Chondrocyte (in vitro differentiated cells): ENCODE data around the gene SP110. TPM values are rescaled to one million over a fixed set of nuclear protein-coding genes. Genes with fewer than 3 reads are reported as not detected.

Experiments used
- DNase-seq: peaks from one replicate; pipeline ENCODE4 v3.0.0; 2021; ENCODE audit warnings: mixed read lengths, low spot score
- H3K27ac Mint-ChIP-seq: one replicate; pipeline ENCODE4 v1.8.0; 2021; ENCODE audit warnings: mild to moderate bottlenecking, moderate library complexity, mixed read lengths; ENCODE audit not compliant: unreplicated experiment
- H3K27me3 Mint-ChIP-seq: 2 replicates; pipeline ENCODE4 v1.8.0; 2021; ENCODE audit warnings: low read depth, mixed read lengths
- H3K36me3 Mint-ChIP-seq: 2 replicates; pipeline ENCODE4 v1.8.0; 2021; ENCODE audit warnings: low read depth, mixed read lengths
- H3K4me1 Mint-ChIP-seq: 2 replicates; pipeline ENCODE4 v1.8.0; 2021; ENCODE audit warnings: low read depth, mild to moderate bottlenecking, mixed read lengths
- H3K4me3 Mint-ChIP-seq: one replicate; pipeline ENCODE4 v1.8.0; 2021; ENCODE audit warnings: mild to moderate bottlenecking, moderate library complexity, mixed read lengths; ENCODE audit not compliant: unreplicated experiment
- H3K9me3 Mint-ChIP-seq: 2 replicates; pipeline ENCODE4 v1.8.0; 2021; ENCODE audit warnings: low read depth, mixed read lengths
- total RNA-seq: library from RNA; stranded (reverse); gene quantifications from 3 replicates; pipeline ENCODE4 v1.2.1, GENCODE V29; 2021
- TF ChIP-seq, protein P1 (sequence below): fragments of 200-600 bp; sonication (generic); IDR thresholded peaks from 2 replicates; pipeline ENCODE4 v1.5.0; 2021; ENCODE audit warnings: antibody characterized with exemption, mild to moderate bottlenecking, moderate library complexity

Gene SP110
- total RNA-seq, 1 donor from 2014 or later: 12.9 TPM

GRCh38 chr2:230152334-230152733 lies 67.5 kb downstream of the SP110 start:
- no peak for DNase-seq
- Mint-ChIP-seq H3K27ac (no peak overlapping the region), H3K4me1 (peaks cover 4% of the 10 kb centered on the region), H3K4me3 (no peak overlapping the region), H3K27me3 (no peaks in the 10 kb centered on the region), H3K36me3 (peaks cover 5% of the 10 kb centered on the region), H3K9me3 (peaks cover 8% of the 10 kb centered on the region)
- TF ChIP-seq, protein P1, sequence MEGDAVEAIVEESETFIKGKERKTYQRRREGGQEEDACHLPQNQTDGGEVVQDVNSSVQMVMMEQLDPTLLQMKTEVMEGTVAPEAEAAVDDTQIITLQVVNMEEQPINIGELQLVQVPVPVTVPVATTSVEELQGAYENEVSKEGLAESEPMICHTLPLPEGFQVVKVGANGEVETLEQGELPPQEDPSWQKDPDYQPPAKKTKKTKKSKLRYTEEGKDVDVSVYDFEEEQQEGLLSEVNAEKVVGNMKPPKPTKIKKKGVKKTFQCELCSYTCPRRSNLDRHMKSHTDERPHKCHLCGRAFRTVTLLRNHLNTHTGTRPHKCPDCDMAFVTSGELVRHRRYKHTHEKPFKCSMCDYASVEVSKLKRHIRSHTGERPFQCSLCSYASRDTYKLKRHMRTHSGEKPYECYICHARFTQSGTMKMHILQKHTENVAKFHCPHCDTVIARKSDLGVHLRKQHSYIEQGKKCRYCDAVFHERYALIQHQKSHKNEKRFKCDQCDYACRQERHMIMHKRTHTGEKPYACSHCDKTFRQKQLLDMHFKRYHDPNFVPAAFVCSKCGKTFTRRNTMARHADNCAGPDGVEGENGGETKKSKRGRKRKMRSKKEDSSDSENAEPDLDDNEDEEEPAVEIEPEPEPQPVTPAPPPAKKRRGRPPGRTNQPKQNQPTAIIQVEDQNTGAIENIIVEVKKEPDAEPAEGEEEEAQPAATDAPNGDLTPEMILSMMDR: no peak

- no peaks in the 10 kb centered on the region for H3K27me3 Mint-ChIP-seq
- no peaks in the 10 kb centered on the region for H3K4me1 Mint-ChIP-seq
- no peaks in the 10 kb centered on the region for H3K36me3 Mint-ChIP-seq
- H3K9me3 Mint-ChIP-seq: no peaks in the 10 kb centered on the region
- DNase-seq: no peak
- H3K27ac Mint-ChIP-seq: no peak overlapping the region
- TF ChIP-seq, protein P1: no peak
- H3K4me3 Mint-ChIP-seq: no peak overlapping the region
Measured at GRCh38 chr2:230144355-230144754, 75.4 kb downstream of the SP110 start.

GRCh38 chr2:230140667-230141066 lies 79.1 kb downstream of the SP110 start:
- Mint-ChIP-seq H3K9me3 (no peaks in the 10 kb centered on the region), H3K27me3 (no peaks in the 10 kb centered on the region), H3K36me3 (no peaks in the 10 kb centered on the region), H3K4me3 (no peak overlapping the region), H3K27ac (no peak overlapping the region), H3K4me1 (no peaks in the 10 kb centered on the region)
- TF ChIP-seq, protein P1: no peak
- no peak for DNase-seq

- no peak for DNase-seq
- H3K4me3 Mint-ChIP-seq: no peak overlapping the region
- H3K27me3 Mint-ChIP-seq: no peaks in the 10 kb centered on the region
- no peak overlapping the region for H3K27ac Mint-ChIP-seq
- H3K36me3 Mint-ChIP-seq: no peaks in the 10 kb centered on the region
- H3K4me1 Mint-ChIP-seq: no peaks in the 10 kb centered on the region
- no peaks in the 10 kb centered on the region for H3K9me3 Mint-ChIP-seq
- TF ChIP-seq, protein P1: no peak
Measured at GRCh38 chr2:230137902-230138539, 81.8 kb downstream of the SP110 start.

GRCh38 chr2:230135130-230135525 lies 84.7 kb downstream of the SP110 start:
- no peaks in the 10 kb centered on the region for H3K36me3 Mint-ChIP-seq
- TF ChIP-seq, protein P1: no peak

More at GRCh38 chr2:230135130-230135525, 84.7 kb downstream of the SP110 start:
- Mint-ChIP-seq H3K4me3 (no peak overlapping the region), H3K27me3 (no peaks in the 10 kb centered on the region), H3K27ac (no peak overlapping the region), H3K9me3 (no peaks in the 10 kb centered on the region), H3K4me1 (peaks cover 9% of the 10 kb centered on the region)
- DNase-seq: no peak
